Neural cell (in vitro differentiated cells): ENCODE data around the gene SLC7A14. TPM values are rescaled to one million over a fixed set of nuclear protein-coding genes. Genes with fewer than 3 reads are reported as not detected.

ENCODE experiments used
- H2AFZ ChIP-seq: fragments of 200-600, 300-800 bp; sonication (generic), shearing (Covaris generic); 2 replicates; pipeline ENCODE4 v1.6.0; 2014; ENCODE audit warnings: low read depth, mild to moderate bottlenecking, antibody characterized with exemption, low read length, moderate library complexity
- H3F3A ChIP-seq: fragments of 200-600 bp; shearing (Covaris generic); 2 replicates; pipeline ENCODE4 v1.6.1; 2016; ENCODE audit warnings: mild to moderate bottlenecking, moderate library complexity, mixed read lengths, antibody characterized with exemption, low read length; ENCODE audit not compliant: insufficient read depth, poor library complexity, severe bottlenecking
- H3K27ac ChIP-seq: fragments of 200-600, 300-800 bp; sonication (generic), shearing (Covaris generic); 2 replicates; pipeline ENCODE4 v1.5.1; 2014; ENCODE audit warnings: mild to moderate bottlenecking, low read length, moderate library complexity
- H3K27me3 ChIP-seq: fragments of 300-800, 200-600 bp; sonication (generic), shearing (Covaris generic); 2 replicates; pipeline ENCODE4 v1.6.0; 2014; ENCODE audit warnings: mild to moderate bottlenecking, low read depth, low read length, moderate library complexity; ENCODE audit not compliant: insufficient read depth
- H3K36me3 ChIP-seq: fragments of 300-800, 200-600 bp; sonication (generic), shearing (Covaris generic); 2 replicates; pipeline ENCODE4 v1.5.1; 2014; ENCODE audit warnings: mild to moderate bottlenecking, antibody characterized with exemption, low read length, moderate library complexity; ENCODE audit not compliant: insufficient read depth
- H3K4me2 ChIP-seq: fragments of 300-800, 200-600 bp; sonication (generic), shearing (Covaris generic); 2 replicates; pipeline ENCODE4 v1.6.0; 2014; ENCODE audit warnings: mild to moderate bottlenecking, low read length
- H3K4me3 ChIP-seq: fragments of 300-800, 200-600 bp; sonication (generic), shearing (Covaris generic); 2 replicates; pipeline ENCODE4 v1.5.1; 2014; ENCODE audit warnings: mild to moderate bottlenecking, low read length, moderate library complexity
- H3K79me2 ChIP-seq: fragments of 200-600 bp; shearing (Covaris generic); replicated peaks from 2 replicates; pipeline ENCODE4 v1.6.0; 2014; ENCODE audit warnings: mild to moderate bottlenecking, low read length, moderate library complexity; ENCODE audit not compliant: insufficient read depth
- H3K9ac ChIP-seq: fragments of 300-800, 200-600 bp; sonication (generic), shearing (Covaris generic); 2 replicates; pipeline ENCODE4 v1.6.1; 2016; ENCODE audit warnings: mild to moderate bottlenecking, low read length, mixed read lengths
- H3K9me2 ChIP-seq: fragments of 200-600 bp; shearing (Covaris generic); 2 replicates; pipeline ENCODE4 v1.6.1; 2016; ENCODE audit warnings: mild to moderate bottlenecking, low read length, mixed read lengths; ENCODE audit not compliant: insufficient read depth
- H3K9me3 ChIP-seq: fragments of 200-600, 300-800 bp; sonication (generic), shearing (Covaris generic); 2 replicates; pipeline ENCODE4 v1.6.1; 2016; ENCODE audit warnings: mild to moderate bottlenecking, mixed run types, low read length, moderate library complexity, mixed read lengths
- H4K20me1 ChIP-seq: fragments of 200-600 bp; shearing (Covaris generic); 2 replicates; pipeline ENCODE4 v1.6.1; 2016; ENCODE audit warnings: mild to moderate bottlenecking, mixed run types; ENCODE audit not compliant: insufficient read depth
- CTCF ChIP-seq: fragments of 450-650 bp; IDR thresholded peaks from 2 replicates; pipeline ENCODE4 v1.5.1; 2014; ENCODE audit warnings: antibody characterized with exemption, mild to moderate bottlenecking, moderate library complexity; ENCODE audit not compliant: poor library complexity, severe bottlenecking
- EP300 ChIP-seq: fragments of 450-650 bp; conservative IDR thresholded peaks from 2 replicates; pipeline ENCODE4 v1.6.1; 2014; ENCODE audit warnings: antibody characterized with exemption, mild to moderate bottlenecking, moderate library complexity; ENCODE audit not compliant: poor library complexity, severe bottlenecking
- EZH2 ChIP-seq: fragments of 200-600, 300-800 bp; shearing (Covaris generic), sonication (generic); IDR thresholded peaks from 2 replicates; pipeline ENCODE4 v1.6.1; 2014; ENCODE audit warnings: antibody characterized with exemption, low read length, borderline replicate concordance, mild to moderate bottlenecking; ENCODE audit not compliant: insufficient read depth, poor library complexity, severe bottlenecking
- MXI1 ChIP-seq: fragments of 450-650 bp; conservative IDR thresholded peaks from 2 replicates; pipeline ENCODE4 v1.6.1; 2014; ENCODE audit warnings: antibody characterized with exemption, mild to moderate bottlenecking; ENCODE audit not compliant: poor library complexity, severe bottlenecking
- POLR2AphosphoS5 ChIP-seq: IDR thresholded peaks from 2 replicates; pipeline ENCODE4 v1.6.1; 2012
- RAD21 ChIP-seq: fragments of 450-650 bp; conservative IDR thresholded peaks from 2 replicates; pipeline ENCODE4 v1.6.1; 2014; ENCODE audit warnings: antibody characterized with exemption, mild to moderate bottlenecking, moderate library complexity
- REST ChIP-seq: IDR thresholded peaks from 2 replicates; pipeline ENCODE4 v1.6.1; 2012; ENCODE audit warnings: borderline replicate concordance
- SMC3 ChIP-seq: fragments of 450-650 bp; conservative IDR thresholded peaks from 2 replicates; pipeline ENCODE4 v1.6.1; 2014; ENCODE audit warnings: antibody characterized with exemption, mild to moderate bottlenecking, moderate library complexity; ENCODE audit not compliant: poor library complexity
- TAF1 ChIP-seq: IDR thresholded peaks from 2 replicates; pipeline ENCODE4 v1.6.1; 2012; ENCODE audit warnings: low read depth
- polyA plus RNA-seq: library from polyadenylated mRNA; depleted of rRNA; stranded (reverse); fragments of >200 nt; gene quantifications from 2 replicates; pipeline ENCODE4 v1.2.3, GENCODE V29; 2014

SLC7A14 gene
- polyA plus RNA-seq, 1 donor from 2014 or later: 5.1 TPM

GRCh38 chr3:170500995-170501394 is 84.9 kb downstream of the SLC7A14 start:
- Histone ChIP-seq H2AFZ (no peak overlapping the region), H3K27ac (no peak overlapping the region), H3K4me2 (no peak overlapping the region), H3K27me3 (no peaks in the 10 kb centered on the region), H3K4me3 (no peak overlapping the region), H3K9ac (no peak overlapping the region), H3K9me3 (no peaks in the 10 kb centered on the region), H3K36me3 (no peaks in the 10 kb centered on the region), H4K20me1 (no peaks in the 10 kb centered on the region), H3F3A (no peaks in the 10 kb centered on the region), H3K79me2 (no peaks in the 10 kb centered on the region), H3K9me2 (no peaks in the 10 kb centered on the region)
- no peak for TF ChIP-seq CTCF
- TF ChIP-seq SMC3: no peak
- no peak for TF ChIP-seq EP300
- TF ChIP-seq POLR2AphosphoS5: no peak
- TF ChIP-seq RAD21: no peak
- no peak for TF ChIP-seq MXI1
- TF ChIP-seq TAF1: no peak
- no peak for TF ChIP-seq REST
- no peak for TF ChIP-seq EZH2

- Histone ChIP-seq H3K9me3 (no peaks in the 10 kb centered on the region), H3F3A (no peaks in the 10 kb centered on the region), H3K9me2 (no peaks in the 10 kb centered on the region), H3K27ac (no peak overlapping the region), H3K79me2 (no peaks in the 10 kb centered on the region), H3K4me3 (no peak overlapping the region), H3K36me3 (no peaks in the 10 kb centered on the region), H3K4me2 (no peak overlapping the region), H3K27me3 (no peaks in the 10 kb centered on the region), H3K9ac (no peak overlapping the region), H2AFZ (no peak overlapping the region), H4K20me1 (no peaks in the 10 kb centered on the region)
- TF ChIP-seq EZH2: no peak
- TF ChIP-seq SMC3: no peak
- no peak for TF ChIP-seq MXI1
These were observed 85.4 kb downstream of the SLC7A14 start for GRCh38 chr3:170500462-170500861.
